SK-N-SH treated with all-trans-retinoic acid at 6 μM for 48 hours (cell line): Measurements from ENCODE around the gene ANKRD30B.
A peak's percentile ranks its signal among the peaks of the same experiment; 100 is the strongest.
"Not testable (repeated sequence)": the region's sequence is repeated elsewhere in the genome, so short reads cannot be mapped to it uniquely, and the experiment has no call there.

Source experiments
- ATAC-seq: fragments of 200-7000 bp; cut with Tn5 transposase; 3 replicates; pipeline ENCODE4 v1.9.1; 2020; ENCODE audit warnings: mild to moderate bottlenecking, moderate library complexity
- ARNTL ChIP-seq: fragments of 450-650 bp; formaldehyde crosslinking; IDR thresholded peaks from 2 replicates; pipeline ENCODE4 v1.5.0; 2020; ENCODE audit warnings: low read depth, mild to moderate bottlenecking, moderate library complexity, borderline replicate concordance
- BACH2 ChIP-seq: fragments of 250-450 bp; sonication (Bioruptor Pico); IDR thresholded peaks from 2 replicates; pipeline ENCODE4 v1.9.0; 2021; ENCODE audit warnings: mild to moderate bottlenecking, borderline replicate concordance
- CSDC2 ChIP-seq: fragments of 250-450 bp; sonication (Bioruptor Pico); IDR thresholded peaks from 2 replicates; pipeline ENCODE4 v1.5.0; 2020; ENCODE audit warnings: mild to moderate bottlenecking, moderate library complexity
- CSRNP3 ChIP-seq: fragments of 250-450 bp; sonication (Bioruptor Pico); IDR thresholded peaks from 2 replicates; pipeline ENCODE4 v1.5.1; 2021; ENCODE audit warnings: mild to moderate bottlenecking, moderate library complexity
- ESRRG ChIP-seq: fragments of 250-450 bp; sonication (Bioruptor Pico); IDR thresholded peaks from 2 replicates; pipeline ENCODE4 v1.6.1; 2021; ENCODE audit warnings: mild to moderate bottlenecking
- ISL1 ChIP-seq: fragments of 250-450 bp; sonication (Bioruptor Pico); IDR thresholded peaks from 2 replicates; pipeline ENCODE4 v2.1.2; 2022; ENCODE audit warnings: mild to moderate bottlenecking, moderate library complexity
- OSR1 ChIP-seq: fragments of 250-450 bp; sonication (Bioruptor Pico); IDR thresholded peaks from 2 replicates; pipeline ENCODE4 v1.8.0; 2022; ENCODE audit warnings: moderate library complexity, mild to moderate bottlenecking, inconsistent platforms
- PATZ1 ChIP-seq: fragments of 250-450 bp; sonication (Bioruptor Pico); IDR thresholded peaks from 2 replicates; pipeline ENCODE4 v1.8.0; 2020; ENCODE audit warnings: mild to moderate bottlenecking, moderate library complexity, borderline replicate concordance
- POU6F1 ChIP-seq: fragments of 250-450 bp; sonication (Bioruptor Pico); IDR thresholded peaks from 2 replicates; pipeline ENCODE4 v1.8.0; 2021; ENCODE audit warnings: low read depth, mild to moderate bottlenecking, moderate library complexity, borderline replicate concordance
- PPARA ChIP-seq: fragments of 250-450 bp; sonication (Bioruptor Pico); IDR thresholded peaks from 2 replicates; pipeline ENCODE4 v1.5.0; 2020; ENCODE audit warnings: mild to moderate bottlenecking, borderline replicate concordance
- RARB ChIP-seq: fragments of 250-450 bp; sonication (Bioruptor Pico); IDR thresholded peaks from 2 replicates; pipeline ENCODE4 v1.8.0; 2021; ENCODE audit warnings: mild to moderate bottlenecking, moderate library complexity
- SNAI2 ChIP-seq: fragments of 250-450 bp; sonication (Bioruptor Pico); IDR thresholded peaks from 2 replicates; pipeline ENCODE4 v1.5.0; 2020; ENCODE audit warnings: mild to moderate bottlenecking, moderate library complexity
- TCF4 ChIP-seq: fragments of 250-450 bp; sonication (Bioruptor Pico); IDR thresholded peaks from 2 replicates; pipeline ENCODE4 v1.8.0; 2021; ENCODE audit warnings: mild to moderate bottlenecking, moderate library complexity, borderline replicate concordance
- TSHZ2 ChIP-seq: fragments of 250-450 bp; sonication (Bioruptor Pico); IDR thresholded peaks from 2 replicates; pipeline ENCODE4 v1.5.0; 2020; ENCODE audit warnings: mild to moderate bottlenecking, moderate library complexity
- ZC3H10 ChIP-seq: fragments of 250-450 bp; sonication (Bioruptor Pico); IDR thresholded peaks from 2 replicates; pipeline ENCODE4 v1.5.1; 2021; ENCODE audit warnings: mild to moderate bottlenecking, moderate library complexity
- ZFP3 ChIP-seq: fragments of 250-450 bp; sonication (Bioruptor Pico); IDR thresholded peaks from 2 replicates; pipeline ENCODE4 v1.5.0; 2020; ENCODE audit warnings: mild to moderate bottlenecking, moderate library complexity
- ZNF70 ChIP-seq: fragments of 450-650 bp; formaldehyde crosslinking; IDR thresholded peaks from 2 replicates; pipeline ENCODE4 v1.5.0; 2020; ENCODE audit warnings: mild to moderate bottlenecking, moderate library complexity
- ZNF8 ChIP-seq: fragments of 450-650 bp; formaldehyde crosslinking; IDR thresholded peaks from 2 replicates; pipeline ENCODE4 v1.5.0; 2020; ENCODE audit warnings: mild to moderate bottlenecking, moderate library complexity

ANKRD30B gene

GRCh38 chr18:14747513-14748474 lies at the start of gene ANKRD30B:
Gene ANKRD30B, plus strand, starts transcription at chr18:14748172. Its CDS starts 248 bp downstream, at chr18:14748420.
- no peak for TF ChIP-seq PPARA
- no peak for TF ChIP-seq ZFP3 (CRISPR knock-in tag)
- TF ChIP-seq ESRRG (CRISPR knock-in tag), result no peak
- no peak for TF ChIP-seq POU6F1 (CRISPR knock-in tag)
- no peak for TF ChIP-seq BACH2 (CRISPR knock-in tag)
- TF ChIP-seq ZNF8 (CRISPR knock-in tag), result no peak
- no peak for TF ChIP-seq CSDC2 (CRISPR knock-in tag)
- no peak for TF ChIP-seq ZC3H10 (CRISPR knock-in tag)
- TF ChIP-seq CSRNP3 (CRISPR knock-in tag), result no peak
- no peak for TF ChIP-seq ISL1 (CRISPR knock-in tag)
- peak; percentile 25; the same call in 2 of the 3 replicates for ATAC-seq

- ATAC-seq, result not testable (repeated sequence)
Observed at GRCh38 chr18:14701286-14702040, 46.5 kb upstream of the ANKRD30B start.

- ATAC-seq, result not testable (repeated sequence)
Observed at GRCh38 chr18:14709761-14710160, 38.2 kb upstream of the ANKRD30B start.

GRCh38 chr18:14721569-14721968 lies 26.4 kb upstream of the ANKRD30B start:
- ATAC-seq, result not testable (repeated sequence)

GRCh38 chr18:14739056-14739455 lies 8.9 kb upstream of the ANKRD30B start:
- ATAC-seq, result not testable (repeated sequence)

- ATAC-seq, result no peak
- no peak for TF ChIP-seq OSR1 (CRISPR knock-in tag)
- no peak for TF ChIP-seq TCF4 (CRISPR knock-in tag)
- no peak for TF ChIP-seq RARB (CRISPR knock-in tag)
- no peak for TF ChIP-seq ISL1 (CRISPR knock-in tag)
- no peak for TF ChIP-seq ZNF8 (CRISPR knock-in tag)
- TF ChIP-seq ZNF70 (CRISPR knock-in tag), result no peak
- no peak for TF ChIP-seq PATZ1 (CRISPR knock-in tag)
- TF ChIP-seq POU6F1 (CRISPR knock-in tag), result no peak
- no peak for TF ChIP-seq BACH2 (CRISPR knock-in tag)
- no peak for TF ChIP-seq ARNTL (CRISPR knock-in tag)
- TF ChIP-seq ESRRG (CRISPR knock-in tag), result no peak
- TF ChIP-seq SNAI2 (CRISPR knock-in tag), result no peak
- no peak for TF ChIP-seq CSRNP3 (CRISPR knock-in tag)
- no peak for TF ChIP-seq TSHZ2 (CRISPR knock-in tag)
Observed at GRCh38 chr18:14746897-14747296, 1.1 kb upstream of the ANKRD30B start.
